GM13977 (cell line): Measurements from ENCODE around the gene IFT27.
"Not testable (repeated sequence)": the region's sequence is repeated elsewhere in the genome, so short reads cannot be mapped to it uniquely, and the experiment has no call there.

Experiments
- DNase-seq: peaks from one replicate; pipeline ENCODE4 v3.0.0; 2012; ENCODE audit warnings: low spot score
- CTCF ChIP-seq: IDR thresholded peaks from 2 replicates; pipeline ENCODE4 v1.5.1; 2012; ENCODE audit warnings: mild to moderate bottlenecking, control low read depth; ENCODE audit not compliant: insufficient read depth; ENCODE audit errors: extremely low read depth, missing control alignments
- in situ Hi-C: fragments of 300-500 bp; cut with MboI; formaldehyde crosslinking; loops from one replicate; pipeline ENCODE4 v1.12.0; 2022; ENCODE audit warnings: low sequenced_read_pairs, low pct_unique_long_range_greater_than_20kb, mixed read lengths, inconsistent platforms; ENCODE audit not compliant: unreplicated experiment

Gene IFT27

GRCh38 chr22:36736701-36737320, 39.1 kb downstream of the IFT27 start:
- DNase-seq = no peak
- in situ Hi-C loops = no loop called here
- no peak for TF ChIP-seq CTCF

GRCh38 chr22:36734171-36735058, 41.5 kb downstream of the IFT27 start:
- no peak for TF ChIP-seq CTCF
- in situ Hi-C loops = no loop called here
- peak; percentile 61 for DNase-seq

GRCh38 chr22:36733271-36733670, 42.6 kb downstream of the IFT27 start:
- no peak for TF ChIP-seq CTCF
- DNase-seq = no peak
- in situ Hi-C loops = no loop called here

- no peak for TF ChIP-seq CTCF
- in situ Hi-C loops = no loop called here
- DNase-seq = no peak
These were observed 43.3 kb downstream of the IFT27 start for GRCh38 chr22:36732609-36733008.

GRCh38 chr22:36731916-36732315, 44.0 kb downstream of the IFT27 start:
- no peak for DNase-seq
- TF ChIP-seq CTCF = no peak
- in situ Hi-C loops = no loop called here

- in situ Hi-C loops, DNase-seq: not testable (repeated sequence)
These were observed 44.6 kb downstream of the IFT27 start for GRCh38 chr22:36731321-36731720.
